ENCODE results near the gene ITPR2.

ITPR2 gene

GRCh38 chr12:26728205-26729050 lies 104.6 kb downstream of the ITPR2 start:
- no peak for DNase-seq

GRCh38 chr12:26727482-26728204 lies 105.4 kb downstream of the ITPR2 start:
- no peak for DNase-seq

GRCh38 chr12:26726956-26727355 lies 106.0 kb downstream of the ITPR2 start:
- DNase-seq: no peak

- DNase-seq: no peak
Observed at GRCh38 chr12:26725276-26725916, 107.6 kb downstream of the ITPR2 start.

- no peak for DNase-seq
Observed at GRCh38 chr12:26724309-26724702, 108.7 kb downstream of the ITPR2 start.

GRCh38 chr12:26723379-26724308 lies 109.3 kb downstream of the ITPR2 start:
- DNase-seq: no peak

- no peak for DNase-seq
Observed at GRCh38 chr12:26721800-26722199, 111.2 kb downstream of the ITPR2 start.

GRCh38 chr12:26719852-26720251 lies 113.1 kb downstream of the ITPR2 start:
- no peak for DNase-seq

- DNase-seq: no peak
Observed at GRCh38 chr12:26717757-26718156, 115.2 kb downstream of the ITPR2 start.

GRCh38 chr12:26715232-26715631 lies 117.8 kb downstream of the ITPR2 start:
- DNase-seq: no peak

- DNase-seq: no peak
Observed at GRCh38 chr12:26713885-26714383, 119.1 kb downstream of the ITPR2 start.

- DNase-seq: no peak
Observed at GRCh38 chr12:26712892-26713291, 120.1 kb downstream of the ITPR2 start.

- no peak for DNase-seq
Observed at GRCh38 chr12:26711569-26711968, 121.4 kb downstream of the ITPR2 start.

GRCh38 chr12:26711072-26711471 lies 121.9 kb downstream of the ITPR2 start:
- no peak for DNase-seq

- DNase-seq: no peak
Observed at GRCh38 chr12:26705851-26706250, 127.1 kb downstream of the ITPR2 start.

- no peak for DNase-seq
Observed at GRCh38 chr12:26704684-26705460, 128.1 kb downstream of the ITPR2 start.

- no peak for DNase-seq
Observed at GRCh38 chr12:26704214-26704613, 128.8 kb downstream of the ITPR2 start.

GRCh38 chr12:26702741-26703140 lies 130.3 kb downstream of the ITPR2 start:
- no peak for DNase-seq

GRCh38 chr12:26701604-26702215 lies 131.3 kb downstream of the ITPR2 start:
- DNase-seq: peak; percentile 17

- no peak for DNase-seq
Observed at GRCh38 chr12:26700430-26700829, 132.6 kb downstream of the ITPR2 start.

GRCh38 chr12:26699237-26699636 lies 133.8 kb downstream of the ITPR2 start:
- DNase-seq: no peak
